DND-41 (cell line): Measurements from ENCODE around the gene ALDH6A1.
A peak's percentile ranks its signal among the peaks of the same experiment; 100 is the strongest.

ENCODE experiments used
- ATAC-seq: fragments of 200-7000 bp; cut with Tn5 transposase; 3 replicates; pipeline ENCODE4 v1.9.1; 2021; ENCODE audit warnings: low read depth; ENCODE audit not compliant: insufficient read depth
- DNase-seq: peaks from one replicate; pipeline ENCODE4 v3.0.0-alpha.2; 2020
- H2AFZ ChIP-seq: 2 replicates; pipeline ENCODE4 v1.6.0; 2012; ENCODE audit warnings: low read depth, low read length
- H3K27ac ChIP-seq: 2 replicates; pipeline ENCODE4 v1.5.1; 2012; ENCODE audit warnings: low read length, inconsistent platforms
- H3K27me3 ChIP-seq: fragments of 200-600 bp; sonication (generic); 2 replicates; pipeline ENCODE4 v1.6.0; 2012; ENCODE audit warnings: low read length, mild to moderate bottlenecking, inconsistent platforms; ENCODE audit not compliant: insufficient read depth, poor library complexity
- H3K36me3 ChIP-seq: 2 replicates; pipeline ENCODE4 v1.5.1; 2012; ENCODE audit warnings: low read length, inconsistent platforms; ENCODE audit not compliant: insufficient read depth
- H3K4me1 ChIP-seq: 2 replicates; pipeline ENCODE4 v1.5.1; 2012; ENCODE audit warnings: mild to moderate bottlenecking, low read length; ENCODE audit not compliant: insufficient read depth
- H3K4me2 ChIP-seq: 2 replicates; pipeline ENCODE4 v1.6.0; 2012; ENCODE audit warnings: mild to moderate bottlenecking, moderate library complexity, low read length, inconsistent platforms; ENCODE audit not compliant: insufficient read depth
- H3K4me3 ChIP-seq, 2 experiments: fragments of 200-600 bp in 1 of 2; shearing (Covaris generic) in 1 of 2; 2 replicates each; pipeline ENCODE4 v1.5.1; 2012 to 2016; ENCODE audit warnings: inconsistent platforms in 2 of 2, low read length in 2 of 2, mild to moderate bottlenecking in 2 of 2, low read depth in 1 of 2, moderate library complexity in 1 of 2
- H3K79me2 ChIP-seq: 2 replicates; pipeline ENCODE4 v1.6.0; 2012; ENCODE audit warnings: low read length, inconsistent platforms; ENCODE audit not compliant: insufficient read depth
- H3K9ac ChIP-seq: 2 replicates; pipeline ENCODE4 v1.6.0; 2012; ENCODE audit warnings: low read depth, mild to moderate bottlenecking, inconsistent platforms, low read length, moderate library complexity
- H3K9me3 ChIP-seq: 2 replicates; pipeline ENCODE4 v1.5.1; 2012; ENCODE audit warnings: low read length, moderate library complexity, mild to moderate bottlenecking, inconsistent platforms; ENCODE audit not compliant: insufficient read depth, severe bottlenecking
- H4K20me1 ChIP-seq: 2 replicates; pipeline ENCODE4 v1.6.0; 2012; ENCODE audit warnings: low read length; ENCODE audit not compliant: insufficient read depth
- CTCF ChIP-seq: IDR thresholded peaks from 2 replicates; pipeline ENCODE4 v1.5.1; 2012; ENCODE audit warnings: borderline replicate concordance, low read length, moderate library complexity, mild to moderate bottlenecking; ENCODE audit not compliant: poor library complexity, severe bottlenecking; ENCODE audit errors: extremely low read depth
- EZH2 ChIP-seq: IDR thresholded peaks from 3 replicates; pipeline ENCODE4 v1.6.1; 2012; ENCODE audit warnings: borderline replicate concordance, low read depth, mild to moderate bottlenecking, moderate library complexity, low read length, inconsistent platforms; ENCODE audit not compliant: severe bottlenecking

The ALDH6A1 gene

GRCh38 chr14:74083784-74084276 lies 423 bp downstream of the ALDH6A1 start:
- Histone ChIP-seq H3K27me3 (no peaks in the 10 kb centered on the region), H3K27ac (peak overlapping the region; percentile 77), H3K4me1 (peaks cover 29% of the 10 kb centered on the region), H3K79me2 (peaks cover 48% of the 10 kb centered on the region), H4K20me1 (no peaks in the 10 kb centered on the region; the same call in 1 of the 2 replicates), H2AFZ (peak overlapping the region; percentile 96), H3K4me2 (peak overlapping the region; percentile 100), H3K36me3 (no peaks in the 10 kb centered on the region; the same call in 1 of the 2 replicates), H3K9ac (peak overlapping the region; percentile 80), H3K4me3 (peak overlapping the region; percentile 88 to 98), H3K9me3 (no peaks in the 10 kb centered on the region)
- no peak for DNase-seq
- no peak for ATAC-seq
- TF ChIP-seq CTCF = no peak

- no peaks in the 10 kb centered on the region for H3K9me3 ChIP-seq
- peak overlapping the region; percentile 100 for H3K4me2 ChIP-seq
- peak overlapping the region; percentile 80 for H3K9ac ChIP-seq
- ATAC-seq = no peak
- TF ChIP-seq EZH2 (no peak), CTCF (no peak)
- peak overlapping the region; percentile 77; the same call in 1 of the 2 replicates for H3K27ac ChIP-seq
- no peaks in the 10 kb centered on the region; the same call in 1 of the 2 replicates for H3K36me3 ChIP-seq
- H3K27me3 ChIP-seq = no peaks in the 10 kb centered on the region
- H3K79me2 ChIP-seq = peaks cover 42% of the 10 kb centered on the region
- H4K20me1 ChIP-seq = no peaks in the 10 kb centered on the region
- peaks cover 29% of the 10 kb centered on the region for H3K4me1 ChIP-seq
- no peak for DNase-seq
- peak overlapping the region; percentile 88 to 98 for H3K4me3 ChIP-seq
- H2AFZ ChIP-seq = peak overlapping the region; percentile 96
These were observed 1.1 kb downstream of the ALDH6A1 start for GRCh38 chr14:74083161-74083560.

GRCh38 chr14:74081491-74081890 lies 2.8 kb downstream of the ALDH6A1 start:
- H3K36me3 ChIP-seq = no peaks in the 10 kb centered on the region; the same call in 1 of the 2 replicates
- H3K9ac ChIP-seq = no peak overlapping the region
- H3K4me3 ChIP-seq = no peak overlapping the region
- no peak overlapping the region for H3K27ac ChIP-seq
- H3K9me3 ChIP-seq = no peaks in the 10 kb centered on the region
- no peak overlapping the region for H2AFZ ChIP-seq
- no peaks in the 10 kb centered on the region for H3K27me3 ChIP-seq
- ATAC-seq = no peak
- TF ChIP-seq EZH2 (no peak), CTCF (no peak)
- peaks cover 29% of the 10 kb centered on the region for H3K79me2 ChIP-seq
- H3K4me2 ChIP-seq = no peak overlapping the region
- no peaks in the 10 kb centered on the region for H4K20me1 ChIP-seq
- no peak for DNase-seq
- H3K4me1 ChIP-seq = peaks cover 27% of the 10 kb centered on the region
